ENCODE results near the gene EMILIN2.

The EMILIN2 gene

DNA sequence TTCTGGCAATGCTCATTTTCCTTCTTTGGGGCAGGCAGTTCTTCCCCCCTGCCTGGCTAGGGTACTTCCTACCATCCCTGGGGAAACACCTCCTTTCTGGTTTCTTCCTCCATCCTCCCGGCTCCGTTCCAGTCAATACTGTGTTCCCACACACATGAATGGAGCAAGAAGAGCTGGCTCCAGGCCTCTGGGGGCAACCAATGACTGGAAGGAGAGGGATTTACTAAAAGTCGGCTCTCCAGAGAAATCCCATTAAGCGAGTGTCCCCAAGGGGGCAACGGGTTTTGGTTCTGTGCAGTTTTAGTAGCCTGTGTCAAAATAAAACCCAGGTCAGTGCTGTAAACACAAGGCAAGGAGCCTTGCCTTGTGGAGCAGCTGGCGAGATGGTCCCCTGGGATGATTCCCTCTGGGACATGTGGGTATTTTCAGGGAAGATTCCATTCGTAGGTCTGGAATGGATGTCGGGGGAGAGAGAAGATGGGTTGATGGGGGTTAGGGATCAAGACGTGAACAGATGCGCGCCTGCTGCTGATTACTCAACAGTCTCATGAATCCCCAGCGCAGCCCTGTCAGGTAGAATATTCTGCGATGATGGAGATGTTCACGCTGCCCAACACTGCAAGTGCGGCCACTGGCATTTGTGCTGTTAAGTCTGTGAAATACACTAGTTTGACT lies 32.0 kb downstream of the EMILIN2 start:
- no peak for DNase-seq (ENCODE audit: low spot score)

DNA sequence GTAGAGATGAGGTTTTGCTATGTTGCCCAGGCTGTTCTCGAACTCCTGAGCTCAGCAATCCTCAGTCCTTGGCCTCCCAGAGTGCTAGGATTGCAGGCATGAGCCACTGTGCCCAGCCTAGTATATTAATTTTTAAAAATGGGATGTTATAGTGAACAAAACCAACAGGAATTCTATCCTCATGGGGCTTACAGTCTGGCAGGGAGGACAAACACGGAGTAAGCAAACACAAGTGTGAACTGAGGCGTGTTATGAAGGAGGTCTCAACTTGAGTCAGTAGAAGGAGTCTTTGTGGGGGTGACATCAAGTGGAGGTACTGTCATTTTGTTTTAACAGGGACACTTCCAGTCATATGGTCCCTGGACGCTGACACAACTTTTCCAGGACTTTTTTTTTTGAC lies 33.1 kb downstream of the EMILIN2 start:
- DNase-seq (ENCODE audit: low spot score) = no peak

DNA sequence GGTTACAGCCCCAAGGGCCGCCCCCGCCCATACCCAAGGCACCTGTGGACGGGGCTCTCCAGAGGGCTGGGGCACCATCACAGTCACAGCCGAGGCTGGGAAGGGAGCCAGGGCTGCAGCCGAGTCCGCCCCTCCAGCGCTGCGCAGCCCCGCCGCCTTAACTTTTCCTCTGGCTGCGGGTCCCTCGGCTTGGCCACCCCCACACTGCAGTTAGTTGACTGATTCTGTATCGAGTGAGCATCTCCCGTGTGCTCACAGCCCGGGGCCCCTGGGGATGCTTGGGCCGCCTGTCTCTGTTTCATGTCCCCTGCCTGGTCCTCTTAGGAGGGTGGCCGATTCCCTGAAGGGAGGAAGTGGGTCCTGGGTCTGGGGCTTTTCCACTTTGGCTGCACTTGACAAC lies 33.7 kb downstream of the EMILIN2 start:
- no peak for DNase-seq (ENCODE audit: low spot score)

DNA sequence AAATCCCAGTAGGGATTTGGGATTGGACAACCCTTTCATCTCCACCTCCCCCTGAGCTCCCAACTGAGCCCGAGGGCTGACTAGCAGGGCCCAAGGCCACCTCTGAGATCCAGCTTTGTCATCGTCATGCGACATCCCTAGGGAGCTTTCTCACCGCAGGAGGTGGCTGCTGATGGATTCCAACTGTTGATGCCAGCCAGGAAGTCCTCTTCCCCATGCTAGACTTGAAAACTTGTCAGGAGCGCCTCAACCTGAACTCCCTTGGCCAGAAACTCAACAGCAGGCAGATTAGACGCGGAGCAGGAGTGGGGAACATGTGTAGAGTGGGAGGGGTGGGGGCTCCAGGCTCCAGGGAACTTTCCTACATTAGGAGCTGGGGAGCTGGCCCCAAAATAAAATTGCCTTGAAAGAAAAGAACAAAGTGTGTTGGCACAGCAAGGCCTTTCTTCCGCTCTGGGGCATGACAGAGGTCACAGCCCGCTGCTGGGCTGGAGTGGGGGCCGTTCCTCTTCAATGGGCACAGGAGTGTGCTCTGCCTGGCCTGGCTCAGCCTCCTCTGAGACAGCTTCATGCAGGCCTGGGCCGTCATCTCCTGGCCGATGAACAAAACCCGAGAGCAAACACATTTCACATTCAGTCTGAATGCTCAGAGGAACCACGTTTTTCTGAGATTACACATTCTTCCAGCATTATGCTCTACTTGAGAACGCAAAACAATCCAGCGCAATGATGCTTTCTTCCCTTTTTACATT lies 34.5 kb downstream of the EMILIN2 start:
- DNase-seq (ENCODE audit: low spot score) = peak; percentile 96

DNA sequence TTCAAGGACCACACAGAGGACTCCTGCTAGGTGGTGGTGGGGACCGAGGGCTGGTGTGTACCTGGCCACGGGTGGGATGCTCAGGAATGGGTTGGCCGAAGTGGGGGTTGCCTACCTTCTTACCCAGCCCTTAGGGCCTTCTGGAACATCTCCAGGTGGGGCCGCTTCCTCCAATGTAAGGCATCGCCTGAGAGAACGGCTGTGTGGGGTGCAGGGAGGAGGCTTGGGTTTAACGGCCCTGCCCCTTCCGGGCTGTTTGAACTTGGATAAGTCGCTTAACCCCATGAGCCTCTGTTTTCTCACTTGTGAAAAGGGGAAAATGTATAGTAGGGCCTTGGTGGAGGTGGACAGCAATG lies 35.0 kb downstream of the EMILIN2 start:
- no peak for DNase-seq (ENCODE audit: low spot score)

DNA sequence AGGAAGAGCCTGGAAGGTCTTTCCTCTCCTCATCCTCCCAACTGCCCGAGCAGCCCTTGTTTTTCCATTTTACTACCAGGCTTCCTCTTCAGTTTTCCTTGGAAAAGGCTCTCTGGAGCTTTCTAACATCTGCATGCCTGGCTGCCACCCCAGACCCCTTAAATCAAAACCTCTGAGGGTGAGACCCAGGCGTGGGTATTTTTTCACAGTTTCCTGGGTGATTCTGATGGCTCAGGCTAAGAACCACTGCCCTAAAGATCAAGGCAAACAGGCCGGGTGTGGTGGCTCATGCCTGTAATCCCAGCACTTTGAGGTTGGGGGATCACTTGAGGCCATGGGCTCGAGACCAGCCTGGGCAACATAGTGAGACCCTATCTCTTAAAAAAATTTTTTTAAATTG lies 35.4 kb downstream of the EMILIN2 start:
- DNase-seq (ENCODE audit: low spot score) = no peak

DNA sequence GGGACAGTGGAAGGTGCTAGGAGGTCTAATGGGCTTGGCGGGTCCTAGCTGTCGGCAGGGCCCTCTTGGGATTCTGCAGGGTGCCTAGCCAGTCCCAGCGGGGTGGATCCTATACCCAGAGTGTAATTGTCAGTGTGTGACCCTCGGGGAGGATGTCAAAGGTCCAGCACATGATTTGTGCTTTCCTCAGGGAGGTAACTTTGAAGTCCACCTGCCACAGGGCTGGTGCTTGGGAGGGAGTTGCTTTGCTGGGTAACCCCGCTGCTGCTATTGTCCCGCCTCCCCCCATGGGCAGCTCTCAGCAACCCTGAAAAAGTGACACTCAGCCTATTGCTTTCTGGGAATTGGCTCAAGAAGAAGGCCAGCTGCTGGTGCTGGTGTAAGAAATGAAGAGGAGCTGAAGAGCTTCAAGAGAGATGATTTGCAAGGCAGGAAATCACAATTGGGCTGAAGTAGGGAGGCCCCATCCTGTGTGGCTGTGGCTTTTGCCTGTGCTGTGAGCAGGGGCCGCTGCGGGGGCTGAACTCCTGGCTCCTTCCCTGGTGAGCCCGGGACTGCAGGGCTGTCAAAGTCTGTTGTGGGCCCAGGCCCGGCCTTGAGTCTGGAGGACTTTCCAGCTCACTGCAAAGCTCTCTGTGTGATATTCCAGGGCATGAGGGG lies 36.4 kb downstream of the EMILIN2 start:
- DNase-seq (ENCODE audit: low spot score) = no peak

DNA sequence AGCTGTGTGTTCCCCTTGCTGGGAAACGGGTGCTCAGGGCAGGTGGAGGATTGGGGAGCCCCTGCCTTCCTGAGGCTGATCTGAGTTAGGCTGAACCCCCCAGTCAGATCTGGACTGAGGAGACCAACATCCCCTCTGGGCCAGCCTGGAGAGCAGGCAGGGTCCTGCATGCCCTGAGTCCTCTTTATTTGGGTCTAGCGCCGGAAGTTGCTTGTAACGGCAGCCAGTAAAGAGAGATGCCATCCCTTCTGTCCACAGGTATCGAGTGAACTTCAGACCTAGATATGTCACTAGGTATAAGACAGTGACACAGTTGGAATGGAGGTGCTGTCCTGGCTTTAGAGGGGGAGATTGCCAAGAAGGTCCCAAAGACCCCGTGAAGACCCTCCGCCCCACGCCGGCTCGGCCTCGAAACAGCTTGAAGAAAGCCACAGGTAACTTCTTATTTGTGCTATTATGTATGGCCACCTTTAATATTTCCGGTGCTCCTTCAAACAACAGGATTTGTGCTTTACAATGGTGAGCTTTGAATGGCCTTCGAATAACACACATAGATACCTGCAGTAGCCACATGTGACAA lies 38.0 kb downstream of the EMILIN2 start:
- no peak for DNase-seq (ENCODE audit: low spot score)

DNA sequence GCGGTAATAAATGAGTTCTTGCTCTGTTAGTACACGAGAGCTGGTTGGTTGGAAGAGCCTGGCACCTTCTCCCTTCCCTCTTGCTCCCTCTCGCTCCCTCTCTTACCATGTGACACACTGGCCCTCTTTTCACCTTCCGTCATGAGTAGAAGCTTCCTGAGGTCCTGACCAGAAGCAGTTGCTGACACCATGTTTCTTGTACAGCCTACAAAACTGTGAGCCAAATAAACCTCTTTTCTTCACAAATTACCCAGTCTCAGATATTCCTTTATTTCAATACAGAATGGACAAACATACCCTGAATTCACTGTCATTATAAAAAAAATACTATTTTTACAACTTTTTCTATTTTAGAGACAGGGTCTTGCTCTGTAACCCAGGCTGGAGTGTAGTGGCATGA lies 40.7 kb downstream of the EMILIN2 start:
- no peak for DNase-seq (ENCODE audit: low spot score)

DNA sequence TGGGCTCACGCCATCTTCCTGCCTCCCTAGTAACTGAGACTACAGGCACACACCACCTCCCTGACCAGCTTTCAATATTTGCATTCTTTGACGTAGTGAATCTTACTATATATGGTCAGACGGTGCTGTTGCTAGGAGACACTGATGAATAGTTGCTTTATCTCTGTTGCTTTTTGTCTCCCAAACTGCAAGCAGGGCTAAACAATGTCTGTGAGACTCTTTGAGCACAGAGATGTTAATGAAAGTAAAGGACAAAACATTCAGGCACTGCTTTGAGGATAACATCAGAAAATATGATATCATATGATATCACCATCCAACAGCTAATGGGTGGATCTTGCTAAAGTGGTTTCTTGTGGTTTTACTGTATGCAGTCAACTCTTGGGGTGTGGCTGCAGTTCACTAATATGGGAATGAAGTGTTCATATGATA lies 43.0 kb downstream of the EMILIN2 start:
- no peak for DNase-seq (ENCODE audit: low spot score)

DNA sequence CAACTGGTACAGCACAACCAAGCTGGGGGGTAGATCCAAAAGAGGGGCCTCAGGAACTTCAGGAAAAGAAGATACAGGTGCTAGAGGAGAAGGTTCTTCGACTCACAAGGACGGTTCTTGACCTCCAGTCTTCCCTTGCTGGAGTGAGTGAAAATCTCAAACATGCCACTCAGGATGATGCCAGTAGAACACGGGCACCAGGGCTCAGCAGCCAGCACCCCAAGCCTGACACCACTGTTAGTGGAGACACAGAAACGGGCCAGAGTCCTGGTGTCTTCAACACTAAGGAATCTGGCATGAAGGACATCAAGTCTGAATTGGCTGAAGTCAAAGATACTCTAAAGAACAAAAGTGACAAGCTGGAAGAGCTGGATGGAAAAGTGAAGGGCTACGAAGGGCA lies 43.8 kb downstream of the EMILIN2 start:
- no peak for DNase-seq (ENCODE audit: low spot score)

DNA sequence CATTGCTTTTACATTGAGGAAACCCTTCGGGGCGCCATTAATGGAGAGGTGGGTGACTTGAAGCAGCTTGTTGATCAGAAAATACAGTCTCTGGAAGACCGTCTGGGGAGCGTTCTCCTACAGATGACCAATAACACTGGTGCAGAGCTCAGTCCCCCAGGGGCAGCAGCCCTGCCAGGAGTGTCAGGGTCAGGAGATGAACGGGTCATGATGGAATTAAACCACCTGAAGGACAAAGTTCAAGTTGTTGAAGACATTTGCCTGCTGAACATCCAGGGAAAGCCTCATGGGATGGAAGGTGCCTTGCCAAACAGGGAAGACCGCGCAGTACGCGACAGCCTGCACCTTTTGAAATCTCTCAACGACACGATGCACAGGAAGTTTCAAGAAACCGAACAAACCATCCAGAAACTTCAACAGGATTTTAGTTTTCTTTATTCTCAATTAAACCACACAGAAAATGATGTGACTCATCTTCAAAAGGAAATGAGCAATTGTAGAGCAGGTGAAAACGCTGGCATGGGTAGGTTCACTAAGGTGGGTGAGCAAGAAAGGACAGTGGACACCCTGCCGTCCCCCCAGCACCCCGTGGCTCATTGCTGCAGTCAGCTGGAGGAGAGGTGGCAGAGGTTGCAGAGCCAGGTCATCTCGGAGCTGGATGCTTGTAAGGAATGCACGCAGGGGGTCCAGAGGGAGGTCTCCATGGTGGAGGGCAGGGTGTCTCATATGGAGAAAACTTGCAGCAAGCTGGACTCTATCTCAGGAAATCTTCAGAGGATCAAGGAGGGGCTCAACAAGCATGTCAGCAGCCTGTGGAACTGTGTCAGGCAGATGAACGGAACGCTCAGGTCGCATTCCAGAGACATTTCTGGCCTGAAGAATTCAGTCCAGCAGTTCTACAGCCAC lies 45.0 kb downstream of the EMILIN2 start:
- DNase-seq (ENCODE audit: low spot score) = peak; percentile 28

DNA sequence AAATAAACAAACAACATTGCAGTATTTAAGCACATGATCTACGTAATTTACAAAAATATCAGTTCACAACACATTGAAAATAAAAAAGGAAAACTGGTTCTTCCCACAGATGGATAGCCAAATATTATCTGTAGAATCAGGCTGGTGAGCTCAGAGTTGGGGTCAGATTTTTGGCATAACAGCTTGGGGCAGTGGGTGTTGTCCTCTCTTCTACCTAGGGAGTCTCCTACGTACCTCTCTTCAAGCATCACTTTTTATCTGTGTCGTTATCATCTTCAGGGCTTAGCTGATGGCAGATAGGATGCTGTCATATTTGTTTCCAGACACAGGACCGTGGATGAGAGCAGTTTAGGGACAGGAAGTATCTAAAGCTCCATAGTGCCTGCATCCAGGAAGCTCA lies 46.2 kb downstream of the EMILIN2 start:
- no peak for DNase-seq (ENCODE audit: low spot score)

DNA sequence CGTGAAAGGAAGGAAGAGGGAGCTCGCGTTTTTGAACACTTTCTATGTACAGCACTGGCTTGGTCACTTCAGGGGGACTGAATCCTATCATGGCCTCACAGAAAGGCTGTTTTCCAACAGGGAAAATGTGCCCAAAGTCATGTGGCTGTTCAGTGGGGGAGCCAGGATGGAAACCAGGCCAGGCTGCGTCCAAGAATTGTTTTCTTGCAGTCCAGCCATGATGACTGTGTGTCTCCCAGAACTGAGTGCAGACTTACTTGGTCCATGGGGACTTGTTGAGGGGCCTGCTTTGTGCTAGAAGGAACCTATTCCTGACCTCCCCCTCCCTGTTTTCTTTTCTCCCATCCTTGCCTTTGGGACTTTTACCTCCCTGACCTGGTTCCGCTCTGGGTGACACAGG lies 46.9 kb downstream of the EMILIN2 start:
- no peak for DNase-seq (ENCODE audit: low spot score)

DNA sequence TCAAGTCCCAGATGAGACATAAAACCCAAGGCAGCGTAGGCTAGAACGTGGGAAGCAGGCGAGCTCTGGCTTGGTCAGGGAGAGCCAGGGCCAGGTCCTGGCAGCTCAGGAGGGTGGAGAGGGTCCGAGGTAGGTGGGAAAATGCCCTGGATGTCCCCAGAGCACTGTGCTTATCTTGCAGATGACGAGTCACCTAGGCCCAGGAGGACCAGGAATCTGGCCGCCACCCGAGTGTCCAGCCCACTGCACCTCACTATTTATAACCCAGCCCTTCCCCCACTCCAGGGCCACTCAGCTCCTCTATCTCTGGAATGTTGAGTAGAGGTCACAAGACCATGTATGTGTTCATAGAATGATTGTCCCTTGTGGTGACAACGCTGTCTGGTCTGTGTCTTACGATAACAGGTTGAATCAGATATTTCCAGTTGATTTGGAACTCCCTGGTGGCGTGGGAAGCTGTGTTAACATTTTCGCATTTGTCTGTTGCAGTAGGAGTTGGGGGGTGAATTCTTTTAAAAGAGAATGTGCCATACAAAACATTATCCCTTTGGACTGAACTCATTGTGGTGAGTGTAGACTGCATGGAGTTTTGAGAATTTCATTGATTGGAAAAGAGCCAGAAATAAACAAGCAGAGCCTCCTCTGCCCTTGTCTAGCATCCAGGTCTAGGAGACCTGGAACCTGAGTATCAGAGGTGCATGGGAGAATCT lies 47.5 kb downstream of the EMILIN2 start:
- DNase-seq (ENCODE audit: low spot score) = no peak

DNA sequence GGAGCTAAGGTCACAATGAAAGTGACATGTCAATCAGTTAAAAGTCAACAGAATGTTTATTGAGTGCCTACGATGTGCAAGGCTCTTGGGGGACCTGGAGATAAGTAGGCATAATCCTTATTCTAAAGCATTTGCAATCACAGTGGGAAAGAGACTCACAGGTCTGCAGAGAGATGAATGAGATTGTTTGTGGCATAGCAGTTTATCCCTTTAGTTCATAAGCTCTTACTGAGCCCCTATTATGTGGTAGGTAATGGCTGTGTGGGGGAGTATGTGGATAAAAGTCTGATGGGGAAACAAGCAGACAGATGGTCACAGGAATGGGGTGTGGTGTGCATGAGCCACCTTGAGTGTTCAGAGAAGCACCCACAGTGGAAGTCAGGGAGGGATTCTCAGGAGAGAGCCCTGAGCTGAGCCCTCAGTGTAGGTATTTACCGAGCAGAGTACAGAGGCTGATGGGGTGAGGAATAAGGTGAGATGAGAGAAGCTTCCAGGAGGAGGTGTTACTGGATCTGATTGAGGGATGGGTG lies 48.1 kb downstream of the EMILIN2 start:
- DNase-seq (ENCODE audit: low spot score) = no peak

DNA sequence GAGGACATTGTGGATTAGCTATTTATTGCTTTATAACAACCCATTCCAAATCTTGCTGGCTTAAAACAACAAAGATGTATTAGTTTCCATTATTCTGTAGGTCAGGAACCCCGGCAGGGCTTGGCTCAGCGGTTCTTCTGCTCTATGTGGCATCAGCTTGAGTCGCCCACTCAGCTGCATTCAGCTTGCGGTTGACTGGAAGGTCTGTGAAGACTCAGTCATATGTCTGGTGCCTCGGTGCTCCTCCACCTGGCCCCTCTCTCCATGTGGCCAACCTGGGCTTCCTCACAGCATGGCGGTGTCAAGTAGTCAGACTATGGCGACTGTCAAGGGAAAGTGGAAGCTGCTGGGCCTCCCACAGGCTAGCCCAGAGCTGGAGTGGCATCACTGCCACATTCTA lies 48.6 kb downstream of the EMILIN2 start:
- DNase-seq (ENCODE audit: low spot score) = no peak

DNA sequence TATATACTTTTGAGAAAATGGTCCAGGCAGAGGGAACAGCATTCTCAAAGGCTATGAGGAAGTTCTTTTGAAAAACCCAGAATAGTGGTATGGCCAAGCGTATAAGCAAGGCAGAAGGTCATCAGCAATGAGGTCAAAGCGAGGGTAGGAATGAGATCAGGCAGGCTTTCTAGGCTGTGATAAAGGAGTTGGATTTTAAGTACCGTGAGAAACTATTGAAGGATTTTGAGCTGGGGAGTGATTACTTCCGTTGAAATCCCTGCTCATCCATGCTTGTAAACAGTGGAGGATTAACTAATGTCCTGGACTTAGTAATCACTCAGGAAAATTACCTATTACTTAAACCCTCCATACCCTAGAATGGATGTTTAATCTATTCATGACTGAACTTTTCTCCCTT lies 50.2 kb downstream of the EMILIN2 start:
- peak; percentile 60 for DNase-seq (ENCODE audit: low spot score)

DNA sequence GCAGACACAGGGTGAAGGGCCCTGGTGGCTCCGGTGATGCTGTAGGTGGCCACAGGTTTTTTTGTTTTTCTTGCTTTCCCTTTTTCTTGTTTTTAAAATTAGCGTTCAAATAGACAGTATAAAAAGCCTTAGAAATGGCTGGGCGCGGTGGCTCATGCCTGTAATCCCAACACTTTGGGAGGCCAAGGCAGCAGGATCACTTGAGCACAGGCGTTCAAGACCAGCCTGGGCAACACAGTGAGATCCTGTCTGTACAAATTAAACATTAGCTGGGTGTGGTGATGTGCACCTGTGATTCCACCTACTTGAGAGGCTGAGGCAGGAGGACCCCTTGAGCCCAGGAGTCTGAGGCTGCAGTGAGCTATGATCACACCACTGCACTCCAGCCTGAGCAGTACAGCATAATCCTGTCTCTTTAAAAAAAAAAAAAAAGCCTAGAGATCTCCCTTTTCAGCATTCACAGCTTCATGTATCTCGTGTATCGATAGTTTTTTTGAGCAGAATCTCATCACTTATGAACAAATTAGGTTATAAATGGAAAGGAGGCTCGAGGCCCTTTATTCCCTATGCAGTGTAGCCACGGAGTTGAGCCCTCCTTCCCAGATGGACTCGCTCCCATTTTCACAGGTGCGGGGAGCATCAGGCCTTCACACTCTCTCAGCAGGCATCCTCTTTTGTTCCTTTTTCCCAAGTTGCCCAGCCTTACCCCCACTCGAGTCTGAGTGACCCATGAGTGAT lies 50.8 kb downstream of the EMILIN2 start:
- DNase-seq (ENCODE audit: low spot score) = no peak

DNA sequence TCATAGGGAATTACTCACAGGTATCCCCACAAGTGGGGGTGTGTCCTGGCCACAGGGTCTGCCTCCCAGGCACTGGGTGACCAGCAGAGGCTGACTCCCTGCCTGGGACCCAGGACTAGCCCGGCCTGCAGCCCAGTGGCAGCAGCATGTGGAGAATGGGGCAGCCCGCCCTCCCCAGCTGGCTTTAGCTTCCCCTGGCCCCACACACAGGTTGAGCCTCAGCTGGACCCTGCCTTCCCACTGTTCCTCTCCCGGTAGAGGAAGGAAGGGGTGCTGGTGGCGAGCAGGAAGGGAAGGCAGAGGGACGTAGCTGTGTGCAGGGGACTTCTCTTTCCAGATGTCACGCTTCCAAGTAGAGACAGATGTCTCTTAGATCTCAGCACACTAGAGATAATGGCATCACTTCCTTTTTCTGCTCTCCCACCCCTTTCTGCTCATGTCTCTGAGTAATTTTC lies 51.4 kb downstream of the EMILIN2 start:
- DNase-seq (ENCODE audit: low spot score) = peak; percentile 87

Data from kidney tubule cell (primary cell).